ENCODE measurements around the gene IQGAP1.
"Not testable (repeated sequence)": the region's sequence is repeated elsewhere in the genome, so short reads cannot be mapped to it uniquely, and the experiment has no call there.

The IQGAP1 gene
- total RNA-seq, result 298 to 391 reads per million in 2 donors

GRCh38 chr15:90387534-90388461 is at the start of gene IQGAP1:
Gene IQGAP1, plus strand, starts transcription at chr15:90388242. Its CDS starts 100 bp downstream, at chr15:90388342.
- peak; percentile 92 to 98 (median 94) for DNase-seq

- no peak for DNase-seq
Observed at GRCh38 chr15:90338532-90338931, 49.5 kb upstream of the IQGAP1 start.

- peak in 1 of 5 experiments; percentile 12 for DNase-seq
Observed at GRCh38 chr15:90340345-90340744, 47.7 kb upstream of the IQGAP1 start.

- no peak for DNase-seq
Observed at GRCh38 chr15:90343302-90343790, 44.7 kb upstream of the IQGAP1 start.

GRCh38 chr15:90344662-90345061 is 43.4 kb upstream of the IQGAP1 start:
- no peak for DNase-seq

- no peak for DNase-seq
Observed at GRCh38 chr15:90345857-90346256, 42.2 kb upstream of the IQGAP1 start.

- DNase-seq, result not testable (repeated sequence)
Observed at GRCh38 chr15:90347431-90348065, 40.5 kb upstream of the IQGAP1 start.

- no peak for DNase-seq
Observed at GRCh38 chr15:90348456-90348855, 39.6 kb upstream of the IQGAP1 start.

GRCh38 chr15:90349072-90349471 is 39.0 kb upstream of the IQGAP1 start:
- DNase-seq, result no peak

- peak in 1 of 5 experiments; percentile 18 for DNase-seq
Observed at GRCh38 chr15:90349821-90350220, 38.2 kb upstream of the IQGAP1 start.

GRCh38 chr15:90351479-90352106 is 36.4 kb upstream of the IQGAP1 start:
- DNase-seq, result no peak

- DNase-seq, result peak; percentile 76 to 95 (median 88)
Observed at GRCh38 chr15:90352107-90352893, 35.7 kb upstream of the IQGAP1 start, which contains the start of gene ZNF774. Gene ZNF774, plus strand, starts transcription at chr15:90352284. Its CDS starts 2,377 bp downstream, at chr15:90354661.

- no peak for DNase-seq
Observed at GRCh38 chr15:90354986-90355385, 33.1 kb upstream of the IQGAP1 start.

GRCh38 chr15:90358124-90359033 is 29.7 kb upstream of the IQGAP1 start:
- DNase-seq, result no peak

- DNase-seq, result no peak
Observed at GRCh38 chr15:90360746-90361145, 27.3 kb upstream of the IQGAP1 start.

GRCh38 chr15:90362936-90363212 is 25.2 kb upstream of the IQGAP1 start:
- peak in 1 of 5 experiments; percentile 19 for DNase-seq

GRCh38 chr15:90364251-90364650 is 23.8 kb upstream of the IQGAP1 start:
- no peak for DNase-seq

GRCh38 chr15:90365414-90366055 is 22.5 kb upstream of the IQGAP1 start:
- no peak for DNase-seq

GRCh38 chr15:90367576-90367975 is 20.5 kb upstream of the IQGAP1 start:
- no peak for DNase-seq

- DNase-seq, result no peak
Observed at GRCh38 chr15:90375071-90375470, 13.0 kb upstream of the IQGAP1 start.

- DNase-seq, result peak in 4 of 5 experiments; percentile 32 to 96 (median 70)
Observed at GRCh38 chr15:90376789-90377188, 11.3 kb upstream of the IQGAP1 start.
